NCI-H2107 treated with DMSO at 0.1 percent for 48 hours (cell line): ENCODE data around the gene RBL2.
"Not testable (repeated sequence)": the region's sequence is repeated elsewhere in the genome, so short reads cannot be mapped to it uniquely, and the experiment has no call there.

Experiments
- DNase-seq: peaks from one replicate; lab custom pipeline; 2025; ENCODE audit not compliant: unreplicated experiment; lab: John Stamatoyannopoulos, UW

Gene RBL2, protein sequence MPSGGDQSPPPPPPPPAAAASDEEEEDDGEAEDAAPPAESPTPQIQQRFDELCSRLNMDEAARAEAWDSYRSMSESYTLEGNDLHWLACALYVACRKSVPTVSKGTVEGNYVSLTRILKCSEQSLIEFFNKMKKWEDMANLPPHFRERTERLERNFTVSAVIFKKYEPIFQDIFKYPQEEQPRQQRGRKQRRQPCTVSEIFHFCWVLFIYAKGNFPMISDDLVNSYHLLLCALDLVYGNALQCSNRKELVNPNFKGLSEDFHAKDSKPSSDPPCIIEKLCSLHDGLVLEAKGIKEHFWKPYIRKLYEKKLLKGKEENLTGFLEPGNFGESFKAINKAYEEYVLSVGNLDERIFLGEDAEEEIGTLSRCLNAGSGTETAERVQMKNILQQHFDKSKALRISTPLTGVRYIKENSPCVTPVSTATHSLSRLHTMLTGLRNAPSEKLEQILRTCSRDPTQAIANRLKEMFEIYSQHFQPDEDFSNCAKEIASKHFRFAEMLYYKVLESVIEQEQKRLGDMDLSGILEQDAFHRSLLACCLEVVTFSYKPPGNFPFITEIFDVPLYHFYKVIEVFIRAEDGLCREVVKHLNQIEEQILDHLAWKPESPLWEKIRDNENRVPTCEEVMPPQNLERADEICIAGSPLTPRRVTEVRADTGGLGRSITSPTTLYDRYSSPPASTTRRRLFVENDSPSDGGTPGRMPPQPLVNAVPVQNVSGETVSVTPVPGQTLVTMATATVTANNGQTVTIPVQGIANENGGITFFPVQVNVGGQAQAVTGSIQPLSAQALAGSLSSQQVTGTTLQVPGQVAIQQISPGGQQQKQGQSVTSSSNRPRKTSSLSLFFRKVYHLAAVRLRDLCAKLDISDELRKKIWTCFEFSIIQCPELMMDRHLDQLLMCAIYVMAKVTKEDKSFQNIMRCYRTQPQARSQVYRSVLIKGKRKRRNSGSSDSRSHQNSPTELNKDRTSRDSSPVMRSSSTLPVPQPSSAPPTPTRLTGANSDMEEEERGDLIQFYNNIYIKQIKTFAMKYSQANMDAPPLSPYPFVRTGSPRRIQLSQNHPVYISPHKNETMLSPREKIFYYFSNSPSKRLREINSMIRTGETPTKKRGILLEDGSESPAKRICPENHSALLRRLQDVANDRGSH

DNA sequence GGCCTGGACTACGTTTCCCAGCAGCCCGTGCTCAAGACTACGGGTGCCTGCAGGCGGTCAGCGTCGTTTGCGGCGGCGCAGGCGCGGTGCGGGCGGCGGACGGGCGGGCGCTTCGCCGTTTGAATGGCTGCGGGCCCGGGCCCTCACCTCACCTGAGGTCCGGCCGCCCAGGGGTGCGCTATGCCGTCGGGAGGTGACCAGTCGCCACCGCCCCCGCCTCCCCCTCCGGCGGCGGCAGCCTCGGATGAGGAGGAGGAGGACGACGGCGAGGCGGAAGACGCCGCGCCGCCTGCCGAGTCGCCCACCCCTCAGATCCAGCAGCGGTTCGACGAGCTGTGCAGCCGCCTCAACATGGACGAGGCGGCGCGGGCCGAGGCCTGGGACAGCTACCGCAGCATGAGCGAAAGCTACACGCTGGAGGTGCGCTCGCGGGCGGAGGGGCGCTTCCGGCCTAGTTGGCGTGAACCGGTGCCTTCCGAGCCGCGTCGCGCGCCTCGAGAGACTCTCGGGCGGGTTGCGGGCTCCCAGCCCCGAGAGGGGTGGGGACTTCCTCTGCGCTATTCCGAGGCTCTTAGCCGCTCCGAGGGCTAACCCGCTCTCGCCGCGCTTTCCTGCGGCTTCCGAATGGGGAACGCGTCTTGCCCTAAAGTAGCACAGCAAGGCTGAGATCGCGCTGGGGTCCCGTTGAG is at the start of gene RBL2:
TSS of gene RBL2 (plus strand) at position 95 of the 689 bp plus-strand sequence. CDS start at position 181, 86 bp downstream.
- peak; percentile 28 for DNase-seq

DNA sequence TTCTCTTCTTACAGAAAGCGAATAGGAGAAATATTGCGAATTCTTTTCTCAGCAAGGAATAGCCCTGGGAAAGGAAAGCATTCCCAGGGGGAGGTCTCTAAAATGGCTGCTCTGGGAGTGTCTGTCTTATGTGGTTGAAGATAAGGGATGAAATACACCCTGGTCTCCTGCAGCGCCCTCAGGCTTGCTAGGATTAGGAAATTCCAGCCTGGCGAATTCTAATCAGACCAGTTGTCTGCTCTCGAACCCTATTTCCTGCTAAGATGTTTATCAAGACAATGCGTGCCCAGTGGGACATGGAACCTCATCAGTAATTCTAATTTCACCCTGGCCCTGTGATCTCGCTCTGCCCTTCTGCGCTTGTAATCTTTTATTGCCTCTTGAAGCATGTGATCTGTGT is 49.7 kb upstream of the RBL2 start:
- DNase-seq: not testable (repeated sequence)

DNA sequence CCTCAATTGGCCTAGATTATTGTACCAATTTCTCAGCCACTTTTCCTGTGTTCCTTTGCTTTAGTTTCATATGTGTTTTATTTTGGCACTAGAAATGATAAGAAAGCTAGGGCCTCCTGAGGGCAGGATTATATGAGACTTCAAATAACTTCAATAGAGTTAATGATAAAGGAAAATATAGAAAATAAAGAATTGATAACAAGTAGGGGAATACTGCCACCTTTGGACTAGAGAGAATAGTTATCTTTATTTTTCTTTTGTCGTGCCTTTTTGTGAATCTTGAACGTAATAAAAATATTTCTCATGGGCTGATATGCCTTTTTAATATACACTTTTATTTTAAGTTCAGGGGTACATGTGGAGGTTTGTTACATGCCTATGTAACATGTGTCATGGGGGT is 29.3 kb upstream of the RBL2 start:
- DNase-seq: no peak

DNA sequence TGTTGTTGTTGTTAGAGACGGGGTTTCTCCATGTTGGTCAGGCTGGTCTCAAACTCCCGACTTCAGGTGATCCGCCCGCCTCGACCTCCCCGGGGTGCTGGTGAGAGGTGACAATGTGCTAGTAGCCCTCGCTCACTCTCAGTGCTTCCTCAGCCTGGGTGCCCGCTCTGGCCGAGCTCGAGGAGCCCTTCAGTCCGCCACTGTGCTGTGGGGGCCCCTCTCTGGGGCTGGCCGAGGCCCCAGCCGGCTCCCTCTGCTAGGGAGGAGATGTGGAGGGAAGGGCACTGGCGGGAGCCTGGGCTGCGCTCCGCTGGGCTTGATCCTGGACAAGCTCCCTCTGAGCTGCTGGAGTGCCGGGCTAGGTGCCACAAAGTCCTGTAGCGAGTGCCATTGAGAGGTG is 21.7 kb upstream of the RBL2 start:
- no peak for DNase-seq

DNA sequence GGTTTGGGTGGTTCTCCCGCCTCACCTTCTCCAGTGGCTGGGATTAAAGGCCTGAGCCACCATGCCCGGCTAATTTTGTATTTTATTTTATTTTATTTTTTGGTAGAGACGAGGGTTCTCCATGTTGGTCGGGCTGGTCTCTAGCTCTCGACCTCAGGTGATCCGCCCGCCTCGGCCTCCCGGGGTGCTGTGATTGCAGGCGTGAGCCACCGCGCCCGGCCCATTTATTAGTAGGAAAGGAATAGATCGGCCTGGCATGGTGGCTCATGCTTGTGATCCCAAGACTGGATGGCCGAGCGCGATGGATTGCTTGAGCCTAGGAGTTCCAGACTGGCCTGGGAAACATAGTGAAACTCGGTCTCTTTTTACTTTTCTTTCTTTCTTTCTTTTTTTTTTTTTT is 20.4 kb upstream of the RBL2 start:
- no peak for DNase-seq

DNA sequence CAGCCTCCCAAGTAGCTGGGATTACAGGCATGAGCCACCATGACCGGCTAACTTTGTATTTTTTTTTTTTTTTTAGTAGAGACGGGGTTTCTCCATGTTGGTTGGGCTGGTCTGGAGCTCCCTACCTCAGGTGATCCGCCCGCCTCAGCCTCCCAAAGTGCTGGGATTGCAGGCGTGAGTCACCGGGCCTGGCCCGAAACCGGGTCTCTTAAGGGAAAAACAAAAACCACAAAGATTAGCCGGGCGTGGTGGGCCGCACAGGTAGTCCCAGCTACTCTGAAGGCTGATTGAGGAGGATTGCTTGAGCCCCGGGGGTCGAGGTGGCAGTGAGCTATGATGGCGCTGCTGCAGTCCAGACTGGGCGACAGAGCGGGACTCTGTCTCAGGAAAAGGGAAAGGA is 19.9 kb upstream of the RBL2 start:
- DNase-seq: no peak

DNA sequence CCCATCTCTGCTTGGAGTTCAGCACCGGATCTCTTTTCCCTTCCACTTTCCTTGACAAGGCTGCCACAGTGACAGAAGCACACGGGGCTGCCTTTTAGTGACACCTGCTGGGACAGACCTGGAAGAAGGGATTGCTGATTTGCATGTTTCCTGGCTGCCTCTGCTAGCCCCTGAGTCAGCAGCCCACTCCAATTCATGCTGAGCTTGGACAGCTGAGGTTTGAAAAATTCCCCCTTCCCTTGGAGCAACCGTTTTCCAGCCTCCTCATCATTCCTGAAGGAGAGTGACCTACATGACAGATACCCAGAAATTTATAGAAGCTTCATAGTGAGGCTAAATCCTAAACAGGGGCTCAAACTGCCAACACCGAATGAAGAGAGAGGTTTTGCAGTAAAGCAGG is 18.8 kb upstream of the RBL2 start:
- no peak for DNase-seq

DNA sequence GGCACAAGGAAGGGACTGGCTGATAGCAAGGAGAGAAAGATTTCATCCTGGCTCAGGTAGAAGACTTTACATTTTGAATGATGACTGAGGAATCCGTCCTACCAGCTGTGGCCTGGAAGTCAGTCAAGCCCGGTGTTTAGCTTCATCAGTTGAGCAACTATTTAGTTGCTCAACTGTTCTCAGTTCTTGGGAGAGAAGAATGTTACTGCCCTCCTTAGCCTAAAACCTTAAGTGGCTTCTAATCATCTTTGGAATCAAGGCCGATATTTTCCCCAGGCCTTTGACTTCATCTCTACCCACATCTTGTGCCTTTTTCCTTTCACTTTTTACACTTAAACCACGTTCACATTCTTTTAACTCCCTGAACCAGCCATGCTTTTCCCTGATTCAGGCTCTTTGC is 17.3 kb upstream of the RBL2 start:
- no peak for DNase-seq

DNA sequence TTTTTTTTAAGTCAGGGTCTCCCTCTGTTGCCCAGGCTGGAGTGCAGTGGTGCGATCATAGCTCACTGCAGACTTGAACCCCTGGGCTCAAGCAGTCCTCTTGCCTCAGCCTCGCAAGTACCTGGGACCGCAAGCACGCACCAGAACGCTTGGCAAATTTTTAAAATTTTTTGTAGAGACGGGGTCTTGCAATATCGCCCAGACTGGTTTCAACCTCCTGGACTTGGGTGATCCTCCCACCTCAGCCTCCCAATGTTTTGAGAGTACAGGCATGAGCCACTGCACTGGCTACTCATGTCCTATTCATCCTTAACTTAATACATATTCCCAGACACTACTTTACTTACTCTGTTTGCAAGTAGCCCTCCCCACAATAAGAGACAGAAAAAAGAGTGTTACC is 16.3 kb upstream of the RBL2 start:
- no peak for DNase-seq

DNA sequence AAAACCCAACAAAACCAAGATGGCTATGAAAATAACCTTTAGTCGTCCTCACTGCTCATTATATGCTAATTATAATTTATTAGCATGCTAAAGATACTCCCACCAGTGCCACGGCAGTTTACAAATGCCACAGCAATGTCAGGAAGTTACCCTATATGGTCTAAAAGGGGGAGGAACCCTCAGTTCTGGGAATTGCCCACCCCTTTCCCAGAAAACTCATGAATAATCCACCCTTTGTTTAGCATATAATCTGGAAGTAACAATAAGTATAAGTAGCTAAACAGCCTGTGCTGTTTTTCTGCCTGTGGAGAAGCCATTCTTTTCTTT is 14.9 kb upstream of the RBL2 start:
- DNase-seq: not testable (repeated sequence)

DNA sequence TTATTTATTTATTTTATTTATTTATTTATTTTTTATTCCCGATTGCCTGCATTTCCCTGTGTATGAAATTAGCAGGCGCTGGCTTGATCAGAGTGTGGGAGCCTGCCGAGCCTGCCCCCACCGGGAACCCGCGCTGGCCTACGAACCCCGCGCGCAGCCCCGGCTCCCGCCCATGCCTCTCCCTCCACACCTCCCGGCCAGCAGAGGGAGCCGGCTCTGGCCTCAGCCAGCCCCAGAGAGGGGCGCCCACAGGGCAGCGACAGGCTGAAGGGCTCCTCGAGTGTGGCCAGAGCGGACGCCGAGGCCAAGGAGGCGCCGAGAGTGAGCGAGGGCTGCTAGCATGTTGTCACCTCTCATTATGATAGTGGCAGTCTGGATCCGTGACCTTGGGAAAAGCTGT is 13.0 kb upstream of the RBL2 start:
- DNase-seq: no peak

DNA sequence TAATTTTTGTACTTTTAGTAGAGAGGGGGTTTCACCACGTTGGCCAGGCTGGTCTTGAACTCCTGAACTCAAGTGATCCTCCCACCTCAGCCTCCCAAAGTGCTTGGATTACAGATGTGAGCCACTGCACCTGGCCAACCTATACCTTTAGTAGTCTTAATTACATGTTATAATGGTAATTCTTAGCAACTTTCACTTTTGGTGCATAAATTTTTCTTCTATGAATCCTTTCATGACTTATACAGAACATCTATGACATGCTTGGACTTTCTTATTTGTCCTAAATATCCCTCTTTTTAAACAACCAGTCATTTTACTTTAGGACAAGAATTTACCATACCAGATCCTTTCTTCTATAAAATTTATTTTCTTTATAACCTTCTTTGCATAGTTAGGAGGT is 10.3 kb upstream of the RBL2 start:
- not testable (repeated sequence) for DNase-seq

DNA sequence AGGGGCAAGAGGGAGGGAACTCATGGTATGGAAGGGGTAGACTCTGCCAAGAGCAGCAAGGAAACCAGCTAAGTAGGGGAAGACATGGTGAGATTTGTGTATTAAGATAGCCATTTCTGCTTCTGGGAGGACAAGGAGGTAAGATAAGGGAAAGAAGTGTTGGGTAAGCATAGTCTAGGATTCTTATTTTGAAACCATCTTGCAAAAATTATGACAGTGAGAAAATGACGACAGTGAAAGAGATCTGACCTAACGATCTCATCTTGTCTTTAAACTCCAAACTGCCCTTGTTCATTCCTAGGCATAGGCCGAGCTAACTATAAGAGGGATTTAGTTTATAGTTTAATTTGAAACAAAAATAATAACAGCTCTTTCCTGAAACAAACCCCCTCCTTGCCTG is 5.6 kb upstream of the RBL2 start:
- no peak for DNase-seq

DNA sequence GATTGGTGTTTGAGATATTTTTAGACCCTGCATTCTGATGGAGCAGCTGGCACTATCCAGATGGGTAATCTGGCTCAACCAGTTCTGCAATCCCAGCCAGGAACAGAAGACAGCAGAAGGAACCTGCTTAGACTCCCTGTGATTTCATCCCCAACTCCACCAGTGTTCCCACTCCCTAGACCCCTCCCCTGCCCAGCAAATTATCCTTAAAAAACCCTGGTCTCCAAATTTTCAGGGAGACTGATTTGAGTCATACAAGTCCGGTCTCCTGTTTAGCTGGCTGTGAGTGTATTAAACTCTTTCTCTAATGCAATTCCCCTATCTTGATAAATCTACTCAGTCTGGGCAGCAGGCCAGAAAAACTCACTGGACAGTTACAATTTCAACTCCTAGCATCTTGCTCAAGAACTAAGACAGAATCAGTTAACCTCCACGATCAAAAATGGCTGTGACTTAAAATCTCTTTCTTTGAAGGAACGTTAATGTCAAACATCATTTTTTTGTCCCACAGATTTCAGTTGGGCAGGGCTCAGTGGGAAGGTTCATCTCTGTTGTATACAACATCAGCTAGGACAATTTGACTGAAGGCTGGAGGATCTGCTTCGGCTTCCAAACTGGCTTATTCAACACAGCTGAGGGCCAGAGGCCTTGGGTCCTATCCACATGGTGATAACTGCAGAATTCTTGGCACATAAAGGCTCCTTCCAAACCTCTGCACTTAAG is 4.9 kb upstream of the RBL2 start:
- DNase-seq: no peak

DNA sequence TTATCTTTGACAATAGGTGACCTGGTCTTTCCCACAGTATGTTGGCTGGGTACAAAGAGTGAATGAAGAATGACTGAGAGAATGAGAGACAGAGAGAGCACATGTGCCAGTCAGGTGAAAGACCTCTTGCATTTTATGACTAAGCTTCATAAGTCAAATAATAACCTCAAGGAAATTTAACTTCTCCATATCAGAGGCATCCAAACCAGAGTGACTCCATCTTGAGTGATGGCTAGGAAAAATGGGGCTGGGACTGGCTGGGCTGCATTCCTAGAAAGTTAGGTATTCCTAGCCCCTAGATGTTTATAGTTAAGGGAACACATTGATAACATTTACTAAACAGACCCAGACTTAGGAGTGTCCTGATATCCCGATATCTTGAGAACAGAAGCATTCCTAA is 3.9 kb upstream of the RBL2 start:
- no peak for DNase-seq

DNA sequence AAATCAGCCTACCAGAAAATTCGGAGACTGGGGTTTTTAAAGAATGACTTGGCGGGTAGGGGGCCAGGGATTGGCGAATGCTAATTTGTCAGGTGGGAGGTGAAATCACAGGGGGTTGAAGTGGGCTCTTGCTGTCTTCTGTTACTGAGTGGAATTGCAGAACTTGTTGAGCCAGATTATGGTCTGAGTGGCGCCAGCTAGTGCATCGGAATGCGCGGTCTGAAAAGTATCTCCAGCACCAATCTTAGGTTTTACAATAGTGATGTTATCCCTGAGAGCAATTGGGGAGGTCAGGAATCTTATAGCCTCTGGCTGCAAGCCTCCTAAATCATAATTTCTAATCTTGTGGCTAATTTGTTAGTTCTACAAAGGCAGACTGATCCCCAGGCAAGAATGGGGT is 762 bp upstream of the RBL2 start:
- DNase-seq: no peak

DNA sequence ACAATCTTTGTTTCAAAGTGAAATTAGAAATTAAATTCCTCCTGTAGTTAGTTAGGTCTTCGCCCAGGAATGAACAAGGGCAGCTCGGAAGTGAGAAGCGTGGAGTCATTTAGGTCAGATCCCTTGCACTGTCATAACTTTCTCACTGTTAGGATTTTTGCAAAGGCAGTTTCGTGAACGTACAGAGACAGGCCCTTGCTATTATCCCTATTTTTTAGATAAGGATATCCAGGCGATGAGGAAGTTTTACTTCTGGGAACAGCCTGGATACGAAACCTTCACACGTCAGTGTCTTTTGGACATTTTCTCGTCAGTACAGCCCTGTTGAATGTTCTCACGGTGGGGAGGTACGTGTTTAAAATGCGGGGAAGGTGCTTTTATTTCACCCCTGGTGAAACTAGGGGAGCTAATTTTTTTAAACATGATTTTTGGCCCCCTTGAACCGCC is 318 bp upstream of the RBL2 start:
- no peak for DNase-seq

DNA sequence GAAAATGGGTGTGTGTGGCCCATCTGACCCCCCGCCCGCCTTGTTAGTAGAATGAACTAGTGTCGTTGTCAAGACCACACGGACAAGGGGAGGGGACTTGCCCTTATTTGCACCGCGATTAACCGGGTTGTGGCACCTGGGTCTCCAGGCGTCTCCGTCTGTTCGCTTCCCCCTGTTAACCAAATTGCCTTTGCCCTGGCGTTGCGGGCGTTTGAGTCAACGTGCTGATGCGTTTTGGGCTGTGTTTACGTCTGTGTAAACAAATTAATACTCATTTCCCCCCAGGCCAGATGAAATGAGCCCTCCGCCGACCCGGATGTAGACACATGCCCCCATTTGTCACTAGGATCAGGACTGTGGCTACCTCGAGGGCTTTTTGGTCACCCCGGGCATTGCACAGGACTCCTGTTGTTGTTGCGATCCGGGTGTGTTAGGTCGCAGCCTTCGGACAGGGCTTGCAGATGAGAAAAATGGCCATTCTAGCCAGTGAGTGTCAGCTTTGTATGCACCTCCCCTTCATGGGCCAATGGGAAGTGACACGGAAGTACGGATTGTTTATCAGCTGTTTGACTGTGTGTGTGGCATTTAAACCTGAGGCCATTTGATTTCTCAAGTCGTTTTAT is 906 bp downstream of the RBL2 start:
- peak; percentile 47 for DNase-seq

DNA sequence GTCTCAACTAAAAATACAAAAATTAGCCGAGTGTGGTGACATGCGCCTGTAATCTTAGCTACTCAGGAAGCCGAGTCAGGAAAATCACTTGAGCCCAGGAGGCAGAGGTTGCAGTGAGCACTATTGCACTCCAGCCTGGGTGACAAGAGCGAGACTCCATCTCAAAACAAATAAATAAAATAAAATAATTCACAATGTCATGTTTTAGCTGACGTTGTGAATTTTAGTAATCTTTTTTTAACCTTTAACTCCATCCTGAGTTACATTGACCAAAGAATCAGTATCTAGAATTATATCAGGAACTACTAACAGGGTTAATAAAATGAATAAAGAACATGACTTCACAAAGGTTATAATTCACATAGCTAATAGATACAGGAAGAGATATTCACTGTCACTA is 5.9 kb downstream of the RBL2 start:
- no peak for DNase-seq

DNA sequence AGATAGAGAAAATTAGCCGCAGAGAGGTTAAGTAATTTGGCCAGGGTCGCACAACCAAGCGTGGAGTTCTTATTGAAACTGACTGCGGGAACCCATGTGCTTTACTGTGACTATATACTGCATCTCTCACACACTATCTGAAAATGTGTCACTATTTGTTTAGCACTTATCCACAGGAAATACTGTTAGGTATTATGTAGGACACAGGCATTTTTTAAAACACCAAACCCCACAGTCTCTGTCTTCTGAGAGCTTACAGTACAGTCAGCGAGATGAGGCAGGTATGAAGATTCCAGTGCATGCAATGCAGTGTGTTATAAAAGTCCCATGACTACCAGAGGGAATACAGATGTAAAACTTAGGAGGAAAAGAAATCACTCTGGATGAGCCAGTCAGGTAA is 11.3 kb downstream of the RBL2 start:
- DNase-seq: no peak
